HepG2 (cell line): ENCODE data around the gene KIF17. TPM values are rescaled to one million over a fixed set of nuclear protein-coding genes. Genes with fewer than 3 reads are reported as not detected.

ENCODE experiments used
- ARID2 ChIP-seq: sonication (generic); formaldehyde crosslinking; IDR thresholded peaks from 2 replicates; pipeline ENCODE4 v1.8.1; 2022; ENCODE audit warnings: mild to moderate bottlenecking, missing genetic modification reagents, borderline replicate concordance
- BRF2 ChIP-seq: sonication (generic); formaldehyde crosslinking; IDR thresholded peaks from 2 replicates; pipeline ENCODE4 v1.8.1; 2022; ENCODE audit warnings: mild to moderate bottlenecking, missing genetic modification reagents
- EED ChIP-seq: sonication (generic); formaldehyde crosslinking; IDR thresholded peaks from 2 replicates; pipeline ENCODE4 v1.5.0; 2020; ENCODE audit warnings: mild to moderate bottlenecking, missing genetic modification reagents
- ETV6 ChIP-seq: sonication (generic); formaldehyde crosslinking; conservative IDR thresholded peaks from 2 replicates; pipeline ENCODE4 v1.4.0; 2020; ENCODE audit warnings: missing genetic modification reagents
- HHEX ChIP-seq: IDR thresholded peaks from 2 replicates; pipeline ENCODE4 v1.6.1; 2016; ENCODE audit warnings: control low read depth
- IRX3 ChIP-seq: sonication (generic); formaldehyde crosslinking; IDR thresholded peaks from 2 replicates; pipeline ENCODE4 v1.8.1; 2023; ENCODE audit warnings: mild to moderate bottlenecking, low read depth, missing genetic modification reagents, borderline replicate concordance
- MLLT10 ChIP-seq: sonication (generic); formaldehyde crosslinking; IDR thresholded peaks from 2 replicates; pipeline ENCODE4 v1.4.0; 2020; ENCODE audit warnings: missing genetic modification reagents
- MTA1 ChIP-seq: sonication (generic); formaldehyde crosslinking; IDR thresholded peaks from 2 replicates; pipeline ENCODE4 v1.4.0; 2020; ENCODE audit warnings: missing genetic modification reagents, mild to moderate bottlenecking, borderline replicate concordance
- NFIC ChIP-seq: IDR thresholded peaks from 2 replicates; pipeline ENCODE4 v1.6.1; 2012; ENCODE audit warnings: mild to moderate bottlenecking, low read length, inconsistent platforms
- NPAS2 ChIP-seq: sonication (generic); formaldehyde crosslinking; IDR thresholded peaks from 2 replicates; pipeline ENCODE4 v1.8.0; 2022; ENCODE audit warnings: mild to moderate bottlenecking, missing genetic modification reagents, borderline replicate concordance
- PHF8 ChIP-seq: sonication (generic); formaldehyde crosslinking; IDR thresholded peaks from 2 replicates; pipeline ENCODE4 v1.5.0; 2020; ENCODE audit warnings: missing genetic modification reagents
- RAD21 ChIP-seq: fragments of 450-650 bp; formaldehyde crosslinking; IDR thresholded peaks from 2 replicates; pipeline ENCODE4 v1.5.0; 2020; ENCODE audit warnings: mild to moderate bottlenecking
- RXRA ChIP-seq: sonication (generic); formaldehyde crosslinking; IDR thresholded peaks from 2 replicates; pipeline ENCODE4 v1.5.1; 2020; ENCODE audit warnings: missing genetic modification reagents
- SAP130 ChIP-seq: IDR thresholded peaks from 2 replicates; pipeline ENCODE4 v1.6.1; 2016; ENCODE audit warnings: low read depth
- ZMYM3 ChIP-seq: sonication (generic); formaldehyde crosslinking; IDR thresholded peaks from 2 replicates; pipeline ENCODE4 v1.5.1; 2020; ENCODE audit warnings: mild to moderate bottlenecking, missing genetic modification reagents
- ZNF337 ChIP-seq: sonication (generic); formaldehyde crosslinking; IDR thresholded peaks from 2 replicates; pipeline ENCODE4 v1.5.1; 2020; ENCODE audit warnings: missing genetic modification reagents, low read depth, mild to moderate bottlenecking, borderline replicate concordance
- ZNF556 ChIP-seq: sonication (generic); formaldehyde crosslinking; IDR thresholded peaks from 2 replicates; pipeline ENCODE4 v1.4.0; 2020; ENCODE audit warnings: mild to moderate bottlenecking, missing genetic modification reagents, borderline replicate concordance
- ZNF589 ChIP-seq: sonication (generic); formaldehyde crosslinking; conservative IDR thresholded peaks from 2 replicates; pipeline ENCODE4 v1.8.0; 2022; ENCODE audit warnings: mild to moderate bottlenecking, moderate library complexity, missing genetic modification reagents
- ZNF629 ChIP-seq: sonication (generic); formaldehyde crosslinking; conservative IDR thresholded peaks from 2 replicates; pipeline ENCODE4 v1.5.0; 2020; ENCODE audit warnings: missing genetic modification reagents
- ZNF724P ChIP-seq: sonication (generic); formaldehyde crosslinking; IDR thresholded peaks from 2 replicates; pipeline ENCODE4 v1.8.0; 2022; ENCODE audit warnings: missing genetic modification reagents, borderline replicate concordance
- polyA plus RNA-seq, 8 experiments: library from polyadenylated mRNA; depleted of rRNA in 3 of 8; stranded (reverse) in 7 of 8; unstranded in 1 of 8; fragments of >200 nt; fragmentation: Illumina TruSeq in 4 of 8; extraction: Trizol in 4 of 8; gene quantifications; 2 replicates each; pipeline versions ENCODE4 v1.2.1 to v1.2.3, GENCODE V29; 2011 to 2016; ENCODE audit warnings: low read depth in 4 of 8, missing spikeins in 1 of 8, mixed read lengths in 1 of 8; ENCODE audit not compliant: insufficient read depth in 1 of 8
- total RNA-seq, 5 experiments: library from RNA; depleted of rRNA; stranded (reverse); fragments of >200 nt; fragmentation: Illumina TruSeq; extraction: Trizol; gene quantifications; 2 replicates each; pipeline ENCODE4 v1.2.3, GENCODE V29; 2016; ENCODE audit warnings: low read depth in 1 of 5
- TF ChIP-seq, protein P1 (sequence below): sonication (generic); formaldehyde crosslinking; IDR thresholded peaks from 2 replicates; pipeline ENCODE4 v1.5.1; 2020; ENCODE audit warnings: mild to moderate bottlenecking, moderate library complexity, missing genetic modification reagents
- TF ChIP-seq, protein P2 (sequence below): sonication (generic); formaldehyde crosslinking; IDR thresholded peaks from 2 replicates; pipeline ENCODE4 v1.5.0; 2020; ENCODE audit warnings: missing genetic modification reagents
- TF ChIP-seq, protein P3 (sequence below): sonication (generic); formaldehyde crosslinking; IDR thresholded peaks from 2 replicates; pipeline ENCODE4 v1.8.0; 2022; ENCODE audit warnings: missing genetic modification reagents, low read depth, mild to moderate bottlenecking, borderline replicate concordance

KIF17 gene
- total and polyA plus RNA-seq, 2 of the 13 experiments (the other 11 are each of a cell fraction or from before 2014, with no cell fraction given), result 0.24 to 0.44 TPM

GRCh38 chr1:20633190-20634064, 84.4 kb downstream of the KIF17 start, which contains the start of gene PINK1 (continued):
- TF ChIP-seq MLLT10 (CRISPR knock-in tag) (no peak), ZNF337 (no peak), ARID2 (no peak), ZNF589 (no peak), ZMYM3 (CRISPR knock-in tag) (peak; percentile 19; the same call in 1 of the 2 replicates), ETV6 (CRISPR knock-in tag) (0 out of 2 replicates have a peak, but pooled peaks have one; percentile 6), IRX3 (no peak), RAD21 (CRISPR knock-in tag) (peak; percentile 92), NPAS2 (no peak), NFIC (no peak), ZNF724P (CRISPR knock-in tag) (no peak), EED (0 out of 2 replicates have a peak, but pooled peaks have one; percentile 76), MTA1 (no peak), PHF8 (peak; percentile 79), RXRA (peak; percentile 33; the same call in 1 of the 2 replicates), SAP130 (CRISPR knock-in tag) (peak; percentile 75), ZNF629 (CRISPR knock-in tag) (peak; percentile 48; the same call in 1 of the 2 replicates), BRF2 (CRISPR knock-in tag) (no peak), HHEX (CRISPR knock-in tag) (no peak), ZNF556 (CRISPR knock-in tag) (no peak)
- TF ChIP-seq, protein P1, sequence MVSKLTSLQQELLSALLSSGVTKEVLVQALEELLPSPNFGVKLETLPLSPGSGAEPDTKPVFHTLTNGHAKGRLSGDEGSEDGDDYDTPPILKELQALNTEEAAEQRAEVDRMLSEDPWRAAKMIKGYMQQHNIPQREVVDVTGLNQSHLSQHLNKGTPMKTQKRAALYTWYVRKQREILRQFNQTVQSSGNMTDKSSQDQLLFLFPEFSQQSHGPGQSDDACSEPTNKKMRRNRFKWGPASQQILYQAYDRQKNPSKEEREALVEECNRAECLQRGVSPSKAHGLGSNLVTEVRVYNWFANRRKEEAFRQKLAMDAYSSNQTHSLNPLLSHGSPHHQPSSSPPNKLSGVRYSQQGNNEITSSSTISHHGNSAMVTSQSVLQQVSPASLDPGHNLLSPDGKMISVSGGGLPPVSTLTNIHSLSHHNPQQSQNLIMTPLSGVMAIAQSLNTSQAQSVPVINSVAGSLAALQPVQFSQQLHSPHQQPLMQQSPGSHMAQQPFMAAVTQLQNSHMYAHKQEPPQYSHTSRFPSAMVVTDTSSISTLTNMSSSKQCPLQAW (CRISPR knock-in tag), result peak; percentile 33
- TF ChIP-seq, protein P2, sequence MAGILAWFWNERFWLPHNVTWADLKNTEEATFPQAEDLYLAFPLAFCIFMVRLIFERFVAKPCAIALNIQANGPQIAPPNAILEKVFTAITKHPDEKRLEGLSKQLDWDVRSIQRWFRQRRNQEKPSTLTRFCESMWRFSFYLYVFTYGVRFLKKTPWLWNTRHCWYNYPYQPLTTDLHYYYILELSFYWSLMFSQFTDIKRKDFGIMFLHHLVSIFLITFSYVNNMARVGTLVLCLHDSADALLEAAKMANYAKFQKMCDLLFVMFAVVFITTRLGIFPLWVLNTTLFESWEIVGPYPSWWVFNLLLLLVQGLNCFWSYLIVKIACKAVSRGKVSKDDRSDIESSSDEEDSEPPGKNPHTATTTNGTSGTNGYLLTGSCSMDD (CRISPR knock-in tag), result no peak
- TF ChIP-seq, protein P3, sequence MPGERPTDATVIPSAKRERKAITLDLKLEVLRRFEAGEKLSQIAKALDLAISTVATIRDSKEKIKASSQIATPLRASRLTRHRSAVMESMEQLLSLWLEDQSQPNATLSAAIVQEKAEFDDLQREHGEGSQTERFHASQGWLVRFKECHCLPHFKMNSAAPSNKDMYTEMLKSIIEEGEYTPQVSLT, result no peak
